Measurements from ENCODE around the gene ZBTB6. TPM values are rescaled to one million over a fixed set of nuclear protein-coding genes. Genes with fewer than 3 reads are reported as not detected.
A peak's percentile ranks its signal among the peaks of the same experiment; 100 is the strongest.

The ZBTB6 gene
- total and polyA plus RNA-seq, 9 of the 15 experiments (the other 6 are each of a cell fraction or from before 2014, with no cell fraction given) = 1.4 to 7.2 (median 5.3) TPM

GRCh38 chr9:122940749-122941581, 27.8 kb upstream of the ZBTB6 start, which contains the start of gene RABGAP1 (continued):
- 0 out of 2 replicates have a peak, but pooled peaks have one; percentile 47 for TF ChIP-seq ZNF407 (IDR thresholded peaks at IDR 0.05; ENCODE audit: low read depth)
- TF ChIP-seq CREM (IDR thresholded peaks at IDR 0.05; ENCODE audit: low read depth) = peak; percentile 92
- TF ChIP-seq EGR1 (conservative IDR thresholded peaks at IDR 0.05) = peak; percentile 73
- TF ChIP-seq MNT (conservative IDR thresholded peaks at IDR 0.05) = peak in 1 of 2 experiments; percentile 64; a peak in 2 of 4 replicates
- no peak for TF ChIP-seq GATAD2A (IDR thresholded peaks at IDR 0.05)
- no peak for TF ChIP-seq HIVEP1 (CRISPR knock-in tag; IDR thresholded peaks at IDR 0.05)
- no peak for TF ChIP-seq FOXK1 (CRISPR knock-in tag; IDR thresholded peaks at IDR 0.05; ENCODE audit: borderline replicate concordance)
- TF ChIP-seq, protein P1, sequence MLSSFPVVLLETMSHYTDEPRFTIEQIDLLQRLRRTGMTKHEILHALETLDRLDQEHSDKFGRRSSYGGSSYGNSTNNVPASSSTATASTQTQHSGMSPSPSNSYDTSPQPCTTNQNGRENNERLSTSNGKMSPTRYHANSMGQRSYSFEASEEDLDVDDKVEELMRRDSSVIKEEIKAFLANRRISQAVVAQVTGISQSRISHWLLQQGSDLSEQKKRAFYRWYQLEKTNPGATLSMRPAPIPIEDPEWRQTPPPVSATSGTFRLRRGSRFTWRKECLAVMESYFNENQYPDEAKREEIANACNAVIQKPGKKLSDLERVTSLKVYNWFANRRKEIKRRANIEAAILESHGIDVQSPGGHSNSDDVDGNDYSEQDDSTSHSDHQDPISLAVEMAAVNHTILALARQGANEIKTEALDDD (IDR thresholded peaks at IDR 0.05) = peak; percentile 72; the same call in 1 of the 2 replicates
- TF ChIP-seq ZNF444 (CRISPR knock-in tag; IDR thresholded peaks at IDR 0.05) = peak; percentile 52; the same call in 1 of the 2 replicates
- no peak for TF ChIP-seq RBM22 (IDR thresholded peaks at IDR 0.05; ENCODE audit: low read depth, low read length, poor library complexity, severe bottlenecking)
- no peak for TF ChIP-seq ZBTB26 (CRISPR knock-in tag; IDR thresholded peaks at IDR 0.05)
- peak; percentile 85 to 92 for TF ChIP-seq KDM1A (IDR thresholded peaks at IDR 0.05)
- no peak for TF ChIP-seq JUNB (CRISPR knock-in tag; conservative IDR thresholded peaks at IDR 0.05)
- TF ChIP-seq KDM4B (IDR thresholded peaks at IDR 0.05; ENCODE audit: borderline replicate concordance in 2 of 2, low read depth in 1 of 2) = peak in 1 of 2 experiments; percentile 31; a peak in 1 of 4 replicates
